Ramos (cell line): ENCODE measurements around the gene ISG15.
"Not testable (repeated sequence)": the region's sequence is repeated elsewhere in the genome, so short reads cannot be mapped to it uniquely, and the experiment has no call there.

ENCODE experiments used
- in situ Hi-C: fragments of 300-500 bp; cut with MboI; formaldehyde crosslinking; loops from one replicate; pipeline ENCODE4 v1.14.3; 2022; ENCODE audit warnings: low sequenced_read_pairs; ENCODE audit not compliant: unreplicated experiment

The ISG15 gene

GRCh38 chr1:1006305-1007159, 6.8 kb upstream of the ISG15 start:
- in situ Hi-C loops, result no loop called here

- in situ Hi-C loops, result not testable (repeated sequence)
Measured at GRCh38 chr1:1010131-1010530, 3.2 kb upstream of the ISG15 start.

GRCh38 chr1:1011396-1011949, 1.8 kb upstream of the ISG15 start:
- in situ Hi-C loops, result no loop called here

GRCh38 chr1:1012736-1013104, 577 bp upstream of the ISG15 start:
- in situ Hi-C loops, result not testable (repeated sequence)

GRCh38 chr1:1013922-1014648, 788 bp downstream of the ISG15 start:
- in situ Hi-C loops, result no loop called here

GRCh38 chr1:1014799-1015681, 1.7 kb downstream of the ISG15 start:
- in situ Hi-C loops, result no loop called here

- in situ Hi-C loops, result not testable (repeated sequence)
Measured at GRCh38 chr1:1017397-1018320, 4.4 kb downstream of the ISG15 start.

- in situ Hi-C loops, result not testable (repeated sequence)
Measured at GRCh38 chr1:1018321-1018685, 5.0 kb downstream of the ISG15 start.

GRCh38 chr1:1019122-1019999, 6.1 kb downstream of the ISG15 start:
- in situ Hi-C loops, result no loop called here

GRCh38 chr1:1020000-1020404, 6.7 kb downstream of the ISG15 start, which contains the start of gene AGRN:
AGRN (plus strand) TSS chr1:1020120; CDS start chr1:1020173, 53 bp downstream.
- in situ Hi-C loops, result no loop called here

- in situ Hi-C loops, result no loop called here
Measured at GRCh38 chr1:1020415-1021009, 7.2 kb downstream of the ISG15 start.

GRCh38 chr1:1021010-1021919, 8.0 kb downstream of the ISG15 start:
- in situ Hi-C loops, result no loop called here

GRCh38 chr1:1021920-1022259, 8.6 kb downstream of the ISG15 start:
- in situ Hi-C loops, result no loop called here

GRCh38 chr1:1022302-1023009, 9.2 kb downstream of the ISG15 start:
- in situ Hi-C loops, result no loop called here

GRCh38 chr1:1023700-1024099, 10.4 kb downstream of the ISG15 start:
- in situ Hi-C loops, result no loop called here

GRCh38 chr1:1024149-1024770, 11.0 kb downstream of the ISG15 start:
- in situ Hi-C loops, result no loop called here
